Karpas-422 (cell line): ENCODE data around the gene PIH1D2. TPM values are rescaled to one million over a fixed set of nuclear protein-coding genes. Genes with fewer than 3 reads are reported as not detected.
"Not testable (repeated sequence)": the region's sequence is repeated elsewhere in the genome, so short reads cannot be mapped to it uniquely, and the experiment has no call there.

Experiments used
- DNase-seq: peaks from one replicate; pipeline ENCODE4 v3.0.0-alpha.2; 2015
- H2AFZ ChIP-seq: fragments of 200-600 bp; sonication (generic); 2 replicates; pipeline ENCODE4 v1.6.1; 2014; ENCODE audit warnings: antibody characterized with exemption, low read length, mixed read lengths
- H3K27ac ChIP-seq: fragments of 200-600 bp; sonication (generic); 2 replicates; pipeline ENCODE4 v1.5.1; 2014; ENCODE audit warnings: mild to moderate bottlenecking, low read length, moderate library complexity
- H3K27me3 ChIP-seq: fragments of 200-600 bp; sonication (generic); 2 replicates; pipeline ENCODE4 v1.6.1; 2014; ENCODE audit warnings: low read length, mixed read lengths
- H3K36me3 ChIP-seq: fragments of 200-600 bp; sonication (generic); 2 replicates; pipeline ENCODE4 v1.6.1; 2014; ENCODE audit warnings: low read length, mixed read lengths; ENCODE audit not compliant: insufficient read depth
- H3K4me1 ChIP-seq: fragments of 200-600 bp; sonication (generic); 2 replicates; pipeline ENCODE4 v1.6.1; 2014; ENCODE audit warnings: mild to moderate bottlenecking, low read length, mixed read lengths
- H3K4me2 ChIP-seq: fragments of 200-600 bp; sonication (generic); 2 replicates; pipeline ENCODE4 v1.6.1; 2014; ENCODE audit warnings: low read length, low read depth, mild to moderate bottlenecking; ENCODE audit not compliant: poor library complexity, severe bottlenecking
- H3K4me3 ChIP-seq: fragments of 200-600 bp; sonication (generic); 2 replicates; pipeline ENCODE4 v1.5.1; 2014; ENCODE audit warnings: mild to moderate bottlenecking, antibody characterized with exemption, low read length, mixed read lengths
- H3K79me2 ChIP-seq: fragments of 200-600 bp; sonication (generic); 2 replicates; pipeline ENCODE4 v1.6.1; 2014; ENCODE audit warnings: mild to moderate bottlenecking, low read length, mixed read lengths
- H3K9ac ChIP-seq: fragments of 200-600 bp; sonication (generic); 2 replicates; pipeline ENCODE4 v1.6.0; 2014; ENCODE audit warnings: low read length
- H3K9me2 ChIP-seq: fragments of 200-600 bp; sonication (generic), shearing (Covaris generic); replicated peaks from 2 replicates; pipeline ENCODE4 v1.6.0; 2014; ENCODE audit warnings: mild to moderate bottlenecking, low read length, moderate library complexity; ENCODE audit not compliant: insufficient read depth
- H3K9me3 ChIP-seq: fragments of 300-700, 200-600 bp; sonication (generic); 2 replicates; pipeline ENCODE4 v1.6.1; 2014; ENCODE audit warnings: low read length, mixed read lengths
- H4K20me1 ChIP-seq: fragments of 200-600 bp; sonication (generic); 2 replicates; pipeline ENCODE4 v1.6.1; 2014; ENCODE audit warnings: mild to moderate bottlenecking, antibody characterized with exemption, low read length, low read depth; ENCODE audit not compliant: insufficient read depth
- total RNA-seq: library from RNA; depleted of rRNA; stranded (reverse); fragments of >200 nt; shearing (Covaris generic); gene quantifications from 2 replicates; pipeline ENCODE4 v1.2.3, GENCODE V29; 2014; ENCODE audit warnings: low replicate concordance

The PIH1D2 gene
- total RNA-seq, 1 experiment from 2014 or later, result 1.3 TPM

DNA sequence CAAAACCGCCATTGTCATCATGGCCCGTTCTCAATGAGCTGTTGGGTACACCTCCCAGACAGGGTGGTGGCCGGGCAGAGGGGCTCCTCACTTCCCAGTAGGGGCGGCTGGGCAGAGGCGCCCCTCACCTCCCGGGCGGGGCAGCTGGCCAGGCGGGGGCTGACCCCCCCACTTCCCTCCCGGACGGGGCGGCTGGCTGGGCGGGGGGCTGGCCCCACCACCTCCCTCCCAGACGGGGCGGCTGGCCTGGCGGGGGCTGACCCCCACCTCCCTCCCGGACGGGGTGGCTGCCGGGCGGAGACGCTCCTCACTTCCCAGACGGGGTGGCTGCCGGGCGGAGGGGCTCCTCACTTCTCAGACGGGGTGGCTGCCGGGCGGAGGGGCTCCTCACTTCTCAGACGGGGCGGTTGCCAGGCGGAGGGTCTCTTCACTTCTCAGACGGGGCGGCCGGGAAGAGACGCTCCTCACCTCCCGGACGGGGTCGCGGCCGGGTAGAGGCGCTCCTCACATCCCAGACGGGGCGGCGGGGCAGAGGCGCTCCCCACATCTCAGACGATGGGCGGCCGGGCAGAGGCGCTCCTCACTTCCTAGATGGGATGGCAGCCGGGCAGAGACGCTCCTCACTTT, 46.9 kb downstream of the PIH1D2 start:
- Histone ChIP-seq H3K36me3 (peaks cover 14% of the 10 kb centered on the region; the same call in 1 of the 2 replicates), H3K79me2 (peaks cover 12% of the 10 kb centered on the region), H3K4me1 (peaks cover 21% of the 10 kb centered on the region)
- not testable (repeated sequence) for H3K9me3 ChIP-seq, H2AFZ ChIP-seq, H3K9ac ChIP-seq, H4K20me1 ChIP-seq, H3K27me3 ChIP-seq, DNase-seq, H3K4me3 ChIP-seq, H3K27ac ChIP-seq, H3K4me2 ChIP-seq, H3K9me2 ChIP-seq

DNA sequence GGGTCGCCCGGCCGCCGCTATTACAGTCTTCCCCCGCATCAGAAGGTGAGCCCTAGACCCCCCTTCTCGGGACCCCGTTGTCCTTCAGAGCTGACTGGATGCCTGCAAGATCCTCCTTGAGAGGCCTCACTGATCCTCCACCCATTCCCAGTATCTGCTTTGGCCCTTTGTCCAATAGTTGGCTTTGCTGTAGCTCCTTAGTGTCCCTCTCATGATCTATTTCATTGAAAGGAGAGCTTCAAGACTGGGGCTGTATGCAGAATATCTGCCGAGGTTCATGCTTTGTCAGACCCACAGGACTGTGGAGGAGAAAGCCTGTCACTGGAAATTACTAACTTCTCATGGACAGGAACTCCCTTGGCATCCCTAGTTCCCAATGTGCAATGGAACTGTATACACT, 48.1 kb downstream of the PIH1D2 start:
- H4K20me1 ChIP-seq, result no peaks in the 10 kb centered on the region
- DNase-seq, result no peak
- peaks cover 21% of the 10 kb centered on the region for H3K4me1 ChIP-seq
- H3K27me3 ChIP-seq, result no peaks in the 10 kb centered on the region
- peak overlapping the region; percentile 89 for H3K9ac ChIP-seq
- no peaks in the 10 kb centered on the region for H3K9me2 ChIP-seq
- H2AFZ ChIP-seq, result peak overlapping the region; percentile 50; the same call in 1 of the 2 replicates
- peaks cover 12% of the 10 kb centered on the region for H3K79me2 ChIP-seq
- peak overlapping the region; percentile 94 for H3K4me2 ChIP-seq
- peak overlapping the region; percentile 94 for H3K27ac ChIP-seq
- peak overlapping the region; percentile 95 for H3K4me3 ChIP-seq
- no peaks in the 10 kb centered on the region for H3K9me3 ChIP-seq
- peaks cover 10% of the 10 kb centered on the region; the same call in 1 of the 2 replicates for H3K36me3 ChIP-seq

DNA sequence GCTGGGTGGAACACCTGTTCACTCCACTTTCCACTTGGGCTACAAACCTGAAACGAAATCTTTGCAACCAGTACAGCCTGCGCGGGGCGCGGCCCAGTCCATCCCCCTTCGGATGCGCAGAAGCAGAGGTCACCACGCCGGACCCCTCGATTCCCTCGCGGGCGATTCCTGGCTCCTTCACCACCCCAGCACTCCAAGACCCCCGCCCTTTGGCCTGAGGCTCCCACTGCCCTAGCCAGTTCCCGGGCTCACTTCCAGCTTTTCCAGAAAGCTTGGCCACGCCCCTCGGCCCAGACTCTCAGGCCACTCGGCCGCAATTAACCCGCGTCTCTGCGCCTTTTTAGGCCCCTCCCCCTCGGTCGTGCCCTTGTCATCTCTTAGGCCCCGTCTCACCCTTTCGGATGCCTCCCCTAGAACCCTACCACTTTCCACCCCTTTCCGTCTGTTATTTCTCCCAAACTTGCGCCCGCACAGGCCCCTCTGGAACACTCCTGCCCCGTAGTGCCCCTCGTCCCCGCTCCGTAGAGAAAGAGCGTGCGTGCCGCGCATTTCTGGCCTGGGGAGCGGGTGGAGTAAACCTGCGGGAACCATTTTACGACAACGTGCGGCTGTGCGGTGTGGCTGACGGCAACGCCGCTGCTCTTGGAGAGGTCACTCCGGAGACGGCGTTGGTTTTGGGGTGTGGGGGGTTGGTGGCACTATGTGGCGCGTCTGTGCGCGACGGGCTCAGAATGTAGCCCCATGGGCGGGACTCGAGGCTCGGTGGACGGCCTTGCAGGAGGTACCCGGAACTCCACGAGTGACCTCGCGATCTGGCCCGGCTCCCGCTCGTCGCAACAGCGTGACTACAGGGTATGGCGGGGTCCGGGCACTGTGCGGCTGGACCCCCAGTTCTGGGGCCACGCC, 48.8 kb downstream of the PIH1D2 start, which contains the start of gene DLAT:
Gene DLAT, plus strand, starts transcription at position 636 of the 906 bp plus-strand sequence. Its CDS starts 65 bp downstream, at position 701.
- peak; percentile 93 for DNase-seq
- Histone ChIP-seq H3K9me2 (no peaks in the 10 kb centered on the region), H4K20me1 (no peaks in the 10 kb centered on the region), H2AFZ (peak within 1 kb of the TSS; percentile 74; the same call in 1 of the 2 replicates), H3K9me3 (no peaks in the 10 kb centered on the region), H3K27ac (peak within 1 kb of the TSS; percentile 94), H3K79me2 (peaks cover 12% of the 10 kb centered on the region), H3K4me2 (peak within 1 kb of the TSS; percentile 94), H3K9ac (peak within 1 kb of the TSS; percentile 89), H3K4me1 (peaks cover 21% of the 10 kb centered on the region), H3K27me3 (no peaks in the 10 kb centered on the region), H3K36me3 (peaks cover 4% of the 10 kb centered on the region; the same call in 1 of the 2 replicates), H3K4me3 (peak within 1 kb of the TSS; percentile 95)

DNA sequence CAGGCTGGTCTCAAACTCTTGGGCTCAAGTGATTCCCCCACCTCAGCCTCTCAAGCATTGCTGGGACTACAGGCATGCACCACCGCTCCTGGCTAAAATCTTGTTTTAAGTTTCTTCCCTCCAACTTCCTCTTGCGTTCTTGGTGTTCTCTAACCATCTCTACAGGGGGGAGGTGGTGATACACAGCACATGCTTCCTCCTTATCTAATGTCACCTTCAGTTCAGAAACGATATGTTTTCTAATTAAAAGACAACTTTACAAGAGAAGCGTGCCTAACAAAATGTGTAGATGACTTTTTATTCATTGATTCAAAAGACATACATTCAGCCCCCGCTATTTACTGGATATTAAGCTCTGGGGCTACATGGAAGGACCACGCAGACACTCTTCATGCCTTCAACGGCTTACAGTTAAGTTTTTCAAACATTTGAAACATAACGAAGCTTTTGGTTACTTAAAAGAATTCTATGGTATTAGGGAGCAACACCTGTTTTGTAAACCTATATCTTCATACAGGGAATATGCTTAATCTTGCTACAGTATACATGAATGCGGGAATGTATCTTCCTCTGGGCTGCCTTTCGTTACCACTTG, 49.5 kb downstream of the PIH1D2 start:
- Histone ChIP-seq H3K9ac (peak overlapping the region; percentile 89), H4K20me1 (no peaks in the 10 kb centered on the region), H3K9me2 (no peaks in the 10 kb centered on the region), H3K27me3 (no peaks in the 10 kb centered on the region), H3K4me2 (peak overlapping the region; percentile 94), H3K36me3 (no peaks in the 10 kb centered on the region), H3K4me3 (peak overlapping the region; percentile 95), H3K27ac (peak overlapping the region; percentile 94), H3K79me2 (peaks cover 12% of the 10 kb centered on the region), H2AFZ (peak overlapping the region; percentile 74; the same call in 1 of the 2 replicates), H3K4me1 (peaks cover 21% of the 10 kb centered on the region), H3K9me3 (no peaks in the 10 kb centered on the region)
- DNase-seq, result peak; percentile 78

DNA sequence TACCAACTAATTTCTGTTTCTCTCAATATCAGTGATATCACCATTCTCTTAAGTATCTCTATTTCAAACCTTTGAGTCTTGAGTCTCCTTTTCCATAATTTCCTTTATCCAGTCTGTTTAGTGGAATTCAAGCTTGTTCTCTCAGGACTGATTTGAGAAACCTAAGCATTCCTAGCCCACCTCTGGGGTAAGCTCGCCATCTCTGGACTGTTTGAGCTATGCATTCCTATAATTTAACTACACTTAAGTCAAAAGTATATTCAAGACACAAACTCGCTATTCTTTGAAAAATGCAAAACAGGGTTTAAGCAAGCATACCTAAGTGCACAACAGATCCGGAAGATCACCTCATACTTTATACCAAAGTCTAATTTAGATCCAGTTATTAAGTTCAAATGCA, 50.7 kb downstream of the PIH1D2 start:
- H3K27me3 ChIP-seq, result no peaks in the 10 kb centered on the region
- H3K9me2 ChIP-seq, result no peaks in the 10 kb centered on the region
- no peak overlapping the region for H2AFZ ChIP-seq
- H3K4me1 ChIP-seq, result peaks cover 21% of the 10 kb centered on the region
- no peaks in the 10 kb centered on the region for H3K36me3 ChIP-seq
- peaks cover 12% of the 10 kb centered on the region for H3K79me2 ChIP-seq
- H3K9me3 ChIP-seq, result no peaks in the 10 kb centered on the region
- H3K9ac ChIP-seq, result peak overlapping the region; percentile 89
- peak overlapping the region; percentile 95; the same call in 1 of the 2 replicates for H3K4me3 ChIP-seq
- H4K20me1 ChIP-seq, result no peaks in the 10 kb centered on the region
- peak; percentile 49 for DNase-seq
- no peak overlapping the region for H3K27ac ChIP-seq
- H3K4me2 ChIP-seq, result peak overlapping the region; percentile 94

DNA sequence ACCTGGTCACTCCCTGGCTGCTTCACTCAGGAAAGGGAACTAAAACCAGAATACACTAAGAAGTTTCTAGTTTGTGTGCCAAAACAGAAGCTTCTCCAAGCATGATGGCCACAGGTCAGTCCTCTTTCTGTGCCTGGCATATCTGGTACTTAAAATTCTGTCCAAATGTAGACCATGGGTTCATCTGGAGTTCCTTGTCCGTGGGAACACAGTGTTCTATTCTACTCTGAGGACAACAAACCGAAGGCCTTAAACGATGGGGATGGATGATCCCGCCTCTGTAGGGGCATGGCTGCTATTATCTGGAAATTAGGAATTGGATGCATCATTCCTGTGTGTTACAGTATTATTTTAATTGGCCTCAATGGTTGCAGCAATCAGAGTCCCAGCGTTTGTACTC, 54.8 kb downstream of the PIH1D2 start:
- no peak overlapping the region for H3K27ac ChIP-seq
- H3K9me2 ChIP-seq, result no peaks in the 10 kb centered on the region
- H3K9ac ChIP-seq, result no peak overlapping the region
- H3K27me3 ChIP-seq, result no peaks in the 10 kb centered on the region
- no peak overlapping the region for H3K4me3 ChIP-seq
- no peaks in the 10 kb centered on the region for H4K20me1 ChIP-seq
- no peaks in the 10 kb centered on the region for H3K79me2 ChIP-seq
- no peak overlapping the region for H3K4me2 ChIP-seq
- no peak overlapping the region for H2AFZ ChIP-seq
- DNase-seq, result no peak
- H3K9me3 ChIP-seq, result no peaks in the 10 kb centered on the region
- peaks cover 32% of the 10 kb centered on the region for H3K4me1 ChIP-seq
- no peaks in the 10 kb centered on the region for H3K36me3 ChIP-seq
